T-helper 2 cell treated with Interferon-gamma antibody and Interleukin-4, amounts not matched to agents 5 μg/mL and 100 μg/mL, for 36 hours (primary cell): ENCODE results near the gene ADM2.

ENCODE experiments used
- DNase-seq: peaks from one replicate; pipeline ENCODE4 v3.0.0; 2021; ENCODE audit warnings: low spot score
- H3K27ac Mint-ChIP-seq: one replicate; pipeline ENCODE4 v1.8.0; 2021; ENCODE audit warnings: mild to moderate bottlenecking, mixed read lengths
- H3K27me3 Mint-ChIP-seq: one replicate; pipeline ENCODE4 v1.8.0; 2021; ENCODE audit warnings: low read depth, mixed read lengths
- H3K36me3 Mint-ChIP-seq: one replicate; pipeline ENCODE4 v1.8.0; 2021; ENCODE audit warnings: low read depth, mixed read lengths
- H3K4me1 Mint-ChIP-seq: one replicate; pipeline ENCODE4 v1.8.0; 2021; ENCODE audit warnings: low read depth, mixed read lengths
- H3K4me3 Mint-ChIP-seq: one replicate; pipeline ENCODE4 v1.8.0; 2022; ENCODE audit warnings: mild to moderate bottlenecking, moderate library complexity, mixed read lengths
- H3K9me3 Mint-ChIP-seq: one replicate; pipeline ENCODE4 v1.8.0; 2021; ENCODE audit warnings: mixed read lengths

Gene ADM2

GRCh38 chr22:50468626-50469025 lies 12.7 kb upstream of the ADM2 start:
- Mint-ChIP-seq H3K36me3 (peaks cover 37% of the 10 kb centered on the region), H3K4me3 (peak overlapping the region; percentile 79)

GRCh38 chr22:50469377-50470305 lies 11.7 kb upstream of the ADM2 start:
- H3K36me3 Mint-ChIP-seq: peaks cover 35% of the 10 kb centered on the region
- DNase-seq: peak; percentile 90

More at GRCh38 chr22:50468626-50469025, 12.7 kb upstream of the ADM2 start:
- DNase-seq: no peak
- Mint-ChIP-seq H3K27ac (peak overlapping the region; percentile 90), H3K4me1 (peaks cover 38% of the 10 kb centered on the region), H3K9me3 (no peaks in the 10 kb centered on the region), H3K27me3 (no peaks in the 10 kb centered on the region)

GRCh38 chr22:50470491-50470890 lies 10.9 kb upstream of the ADM2 start:
- no peak for DNase-seq

More at GRCh38 chr22:50469377-50470305, 11.7 kb upstream of the ADM2 start:
- H3K27ac Mint-ChIP-seq: peak overlapping the region; percentile 90
- H3K4me3 Mint-ChIP-seq: peak overlapping the region; percentile 79
- peaks cover 40% of the 10 kb centered on the region for H3K4me1 Mint-ChIP-seq
- H3K9me3 Mint-ChIP-seq: no peaks in the 10 kb centered on the region
- no peaks in the 10 kb centered on the region for H3K27me3 Mint-ChIP-seq

GRCh38 chr22:50471197-50471847 lies 10.0 kb upstream of the ADM2 start:
- Mint-ChIP-seq H3K27ac (peak overlapping the region; percentile 90), H3K9me3 (no peaks in the 10 kb centered on the region), H3K4me3 (peak overlapping the region; percentile 79), H3K4me1 (peaks cover 40% of the 10 kb centered on the region), H3K36me3 (peaks cover 25% of the 10 kb centered on the region), H3K27me3 (no peaks in the 10 kb centered on the region)
- no peak for DNase-seq

More at GRCh38 chr22:50470491-50470890, 10.9 kb upstream of the ADM2 start:
- peaks cover 32% of the 10 kb centered on the region for H3K36me3 Mint-ChIP-seq
- peak overlapping the region; percentile 90 for H3K27ac Mint-ChIP-seq
- peaks cover 40% of the 10 kb centered on the region for H3K4me1 Mint-ChIP-seq
- H3K27me3 Mint-ChIP-seq: no peaks in the 10 kb centered on the region
- H3K9me3 Mint-ChIP-seq: no peaks in the 10 kb centered on the region
- peak overlapping the region; percentile 79 for H3K4me3 Mint-ChIP-seq

GRCh38 chr22:50471962-50472361 lies 9.4 kb upstream of the ADM2 start:
- H3K27me3 Mint-ChIP-seq: no peaks in the 10 kb centered on the region
- H3K27ac Mint-ChIP-seq: peak overlapping the region; percentile 41
- peaks cover 41% of the 10 kb centered on the region for H3K4me1 Mint-ChIP-seq
- H3K4me3 Mint-ChIP-seq: peak overlapping the region; percentile 34
- peaks cover 18% of the 10 kb centered on the region for H3K36me3 Mint-ChIP-seq
- H3K9me3 Mint-ChIP-seq: no peaks in the 10 kb centered on the region
- DNase-seq: no peak

- Mint-ChIP-seq H3K9me3 (no peaks in the 10 kb centered on the region), H3K27ac (peak overlapping the region; percentile 83), H3K4me1 (peaks cover 45% of the 10 kb centered on the region), H3K4me3 (peak overlapping the region; percentile 92), H3K27me3 (no peaks in the 10 kb centered on the region), H3K36me3 (peaks cover 13% of the 10 kb centered on the region)
- DNase-seq: peak; percentile 32
These were observed 8.3 kb upstream of the ADM2 start for GRCh38 chr22:50473088-50473487.

GRCh38 chr22:50473855-50474671 lies 7.3 kb upstream of the ADM2 start:
- Mint-ChIP-seq H3K36me3 (peaks cover 13% of the 10 kb centered on the region), H3K4me3 (peak overlapping the region; percentile 92), H3K9me3 (no peaks in the 10 kb centered on the region), H3K4me1 (peaks cover 37% of the 10 kb centered on the region), H3K27ac (peak overlapping the region; percentile 83), H3K27me3 (no peaks in the 10 kb centered on the region)
- DNase-seq: peak; percentile 31

- peaks cover 35% of the 10 kb centered on the region for H3K4me1 Mint-ChIP-seq
- H3K4me3 Mint-ChIP-seq: peak within 1 kb of the TSS; percentile 92
- peak within 1 kb of the TSS; percentile 83 for H3K27ac Mint-ChIP-seq
- peaks cover 4% of the 10 kb centered on the region for H3K27me3 Mint-ChIP-seq
- peaks cover 13% of the 10 kb centered on the region for H3K36me3 Mint-ChIP-seq
- DNase-seq: peak; percentile 91
- H3K9me3 Mint-ChIP-seq: no peaks in the 10 kb centered on the region
These were observed 6.4 kb upstream of the ADM2 start, which contains the start of gene SBF1 for GRCh38 chr22:50474710-50475651. SBF1 (minus strand) TSS chr22:50475035; CDS start chr22:50474840, 195 bp downstream.

- no peak for DNase-seq
- Mint-ChIP-seq H3K9me3 (no peaks in the 10 kb centered on the region), H3K4me3 (peak overlapping the region; percentile 64), H3K36me3 (peaks cover 9% of the 10 kb centered on the region), H3K27ac (peak overlapping the region; percentile 26), H3K27me3 (peaks cover 11% of the 10 kb centered on the region), H3K4me1 (peaks cover 29% of the 10 kb centered on the region)
These were observed 5.7 kb upstream of the ADM2 start for GRCh38 chr22:50475652-50476002.

- Mint-ChIP-seq H3K9me3 (no peaks in the 10 kb centered on the region), H3K36me3 (peaks cover 9% of the 10 kb centered on the region), H3K4me1 (peaks cover 21% of the 10 kb centered on the region), H3K4me3 (peak overlapping the region; percentile 64), H3K27ac (no peak overlapping the region), H3K27me3 (peaks cover 12% of the 10 kb centered on the region)
- no peak for DNase-seq
These were observed 4.5 kb upstream of the ADM2 start for GRCh38 chr22:50476868-50477267.

GRCh38 chr22:50477923-50478322 lies 3.4 kb upstream of the ADM2 start:
- Mint-ChIP-seq H3K36me3 (peaks cover 5% of the 10 kb centered on the region), H3K9me3 (no peaks in the 10 kb centered on the region), H3K4me3 (no peak overlapping the region), H3K27me3 (peaks cover 12% of the 10 kb centered on the region), H3K27ac (no peak overlapping the region), H3K4me1 (peaks cover 13% of the 10 kb centered on the region)
- no peak for DNase-seq

GRCh38 chr22:50479721-50480120 lies 1.6 kb upstream of the ADM2 start:
- Mint-ChIP-seq H3K9me3 (no peaks in the 10 kb centered on the region), H3K36me3 (no peaks in the 10 kb centered on the region), H3K27me3 (peaks cover 12% of the 10 kb centered on the region), H3K4me3 (peak overlapping the region; percentile 80), H3K4me1 (peaks cover 4% of the 10 kb centered on the region), H3K27ac (no peak overlapping the region)
- DNase-seq: no peak

GRCh38 chr22:50481045-50481439 lies 301 bp upstream of the ADM2 start:
- no peak for DNase-seq
- Mint-ChIP-seq H3K4me3 (peak overlapping the region; percentile 61), H3K36me3 (no peaks in the 10 kb centered on the region), H3K27me3 (peaks cover 12% of the 10 kb centered on the region), H3K9me3 (no peaks in the 10 kb centered on the region), H3K4me1 (peaks cover 4% of the 10 kb centered on the region), H3K27ac (no peak overlapping the region)
